Stimulated activated CD8-positive, alpha-beta memory T cell treated with anti-CD3 and anti-CD28 coated beads, Interleukin-15, amount 100 ng/mL, for 24 hours (primary cell): ENCODE measurements around the gene INS.

ENCODE experiments used
- DNase-seq: peaks from one replicate; pipeline ENCODE4 v3.0.0-alpha.2; 2020; ENCODE audit warnings: low read depth

INS gene

GRCh38 chr11:2115308-2115707, 45.7 kb downstream of the INS start:
- no peak for DNase-seq

- no peak for DNase-seq
Observed at GRCh38 chr11:2114430-2115241, 46.4 kb downstream of the INS start.

- DNase-seq, result no peak
Observed at GRCh38 chr11:2113776-2114175, 47.2 kb downstream of the INS start.

- DNase-seq, result no peak
Observed at GRCh38 chr11:2110521-2110920, 50.5 kb downstream of the INS start.
